Fibroblast of mammary gland (primary cell): ENCODE measurements around the gene PCP4.

Experiments
- DNase-seq: peaks from one replicate; pipeline ENCODE4 v3.0.0-alpha.2; 2010; ENCODE audit warnings: low read depth
- H3K4me3 ChIP-seq: 2 replicates; pipeline ENCODE4 v1.5.1; 2011; ENCODE audit warnings: low read depth, mild to moderate bottlenecking, low read length, moderate library complexity; ENCODE audit not compliant: control insufficient read depth
- CTCF ChIP-seq: conservative IDR thresholded peaks from 2 replicates; pipeline ENCODE4 v1.5.1; 2011; ENCODE audit warnings: low read depth, low read length, inconsistent platforms; ENCODE audit not compliant: control insufficient read depth, insufficient read depth

Gene PCP4

GRCh38 chr21:39911286-39912199 lies 44.3 kb downstream of the PCP4 start:
- no peak overlapping the region for H3K4me3 ChIP-seq
- TF ChIP-seq CTCF, result no peak
- DNase-seq, result no peak

- no peak for DNase-seq
- H3K4me3 ChIP-seq, result no peak overlapping the region
- TF ChIP-seq CTCF, result no peak
Measured at GRCh38 chr21:39913706-39914305, 46.6 kb downstream of the PCP4 start.

GRCh38 chr21:39915881-39916280 lies 48.6 kb downstream of the PCP4 start:
- DNase-seq, result no peak
- TF ChIP-seq CTCF, result no peak
- no peak overlapping the region for H3K4me3 ChIP-seq

- H3K4me3 ChIP-seq, result no peak overlapping the region
- DNase-seq, result no peak
- no peak for TF ChIP-seq CTCF
Measured at GRCh38 chr21:39918558-39918957, 51.3 kb downstream of the PCP4 start.

- no peak for TF ChIP-seq CTCF
Measured at GRCh38 chr21:39923476-39923875, 56.2 kb downstream of the PCP4 start.

GRCh38 chr21:39924577-39925308 lies 57.5 kb downstream of the PCP4 start:
- DNase-seq, result no peak
- TF ChIP-seq CTCF, result no peak
- H3K4me3 ChIP-seq, result no peak overlapping the region

More at GRCh38 chr21:39923476-39923875, 56.2 kb downstream of the PCP4 start:
- DNase-seq, result no peak
- H3K4me3 ChIP-seq, result no peak overlapping the region
